IPS DF 19.7 (cell line): Measurements from ENCODE around the gene NT5C2.
"Not testable (repeated sequence)": the region's sequence is repeated elsewhere in the genome, so short reads cannot be mapped to it uniquely, and the experiment has no call there.

Experiments used
- DNase-seq: peaks from one replicate; pipeline ENCODE4 v3.0.0-alpha.2; 2013; ENCODE audit warnings: low read depth, low spot score

The NT5C2 gene

GRCh38 chr10:103163766-103164403 lies 29.2 kb downstream of the NT5C2 start:
- not testable (repeated sequence) for DNase-seq

- DNase-seq = no peak
Observed at GRCh38 chr10:103157246-103157645, 35.8 kb downstream of the NT5C2 start.

GRCh38 chr10:103155471-103156085 lies 37.5 kb downstream of the NT5C2 start:
- DNase-seq = no peak

DNA sequence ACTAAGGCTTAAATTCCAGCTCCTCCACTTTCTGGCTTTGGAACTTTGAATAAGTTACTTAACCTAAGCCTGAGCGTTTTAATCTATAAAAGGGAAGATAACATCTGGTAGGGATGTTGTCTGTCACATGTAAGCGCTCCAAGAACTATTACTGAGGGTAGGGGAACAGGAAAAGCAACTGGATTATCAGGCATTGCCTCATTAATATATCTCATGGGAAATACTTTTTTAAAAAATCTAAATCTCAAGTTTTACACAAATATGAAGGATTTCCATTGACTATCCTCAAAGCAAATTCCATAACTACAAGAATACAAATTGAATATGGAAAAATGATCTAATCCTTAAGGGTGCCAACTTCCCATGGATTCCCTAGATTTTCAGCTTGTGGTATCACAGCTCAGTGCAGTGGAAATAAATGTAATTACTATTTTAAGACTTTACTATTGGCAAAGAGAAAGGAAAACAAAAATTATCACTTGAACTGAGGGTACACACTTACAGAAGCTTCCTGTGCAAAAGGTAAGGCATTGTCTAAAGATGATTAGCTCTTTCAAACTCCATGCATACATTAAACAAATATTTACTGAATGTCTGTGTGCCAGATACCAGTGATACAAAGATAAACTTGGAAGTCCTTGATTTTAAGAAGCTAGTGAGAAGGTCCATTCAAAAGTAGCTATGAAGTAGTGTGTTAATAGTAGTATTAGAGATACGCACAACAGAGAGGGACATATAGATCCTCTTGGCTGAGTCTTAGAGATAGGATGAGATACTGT lies 38.4 kb downstream of the NT5C2 start:
- DNase-seq = no peak

DNA sequence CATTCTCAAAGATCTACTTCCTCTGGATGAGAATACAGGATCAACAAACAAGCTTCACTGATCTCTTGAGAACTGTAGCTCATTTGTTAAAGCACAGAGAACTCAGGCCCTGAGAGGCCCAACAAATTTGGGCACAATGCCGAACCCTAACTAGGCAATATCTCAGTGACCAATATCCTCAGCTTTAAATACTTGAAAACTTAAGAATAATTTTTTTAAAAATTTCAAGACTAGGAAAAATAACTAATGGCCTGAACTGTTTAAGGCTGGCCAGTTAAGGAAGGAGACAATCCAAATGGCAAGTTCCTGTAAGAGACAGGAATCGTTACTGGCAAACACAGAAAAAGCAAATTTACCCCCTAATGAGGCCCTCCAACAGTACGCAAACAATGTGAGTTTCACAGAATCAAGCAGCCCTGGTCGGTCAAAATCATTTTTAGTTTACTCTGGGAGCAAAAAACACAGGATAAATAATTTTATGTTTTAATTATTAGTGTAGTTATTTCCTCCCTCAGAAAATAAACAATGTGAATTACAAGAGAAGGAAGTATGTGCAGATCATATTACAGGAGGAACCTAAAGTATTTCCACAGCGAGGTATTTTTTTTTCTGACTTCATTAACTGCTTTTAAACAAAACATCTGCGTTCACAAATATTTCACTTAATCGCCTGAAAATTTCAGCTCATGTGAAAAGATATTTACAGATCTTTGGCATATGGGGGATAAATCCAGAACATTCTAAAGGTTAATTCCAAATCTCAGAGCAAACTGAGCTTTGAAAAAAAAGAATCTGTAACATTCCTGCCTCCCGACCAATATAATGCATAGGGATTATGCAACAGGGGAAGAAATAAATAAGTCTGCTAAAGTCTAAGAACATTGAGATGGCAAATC lies 39.5 kb downstream of the NT5C2 start:
- DNase-seq = no peak

DNA sequence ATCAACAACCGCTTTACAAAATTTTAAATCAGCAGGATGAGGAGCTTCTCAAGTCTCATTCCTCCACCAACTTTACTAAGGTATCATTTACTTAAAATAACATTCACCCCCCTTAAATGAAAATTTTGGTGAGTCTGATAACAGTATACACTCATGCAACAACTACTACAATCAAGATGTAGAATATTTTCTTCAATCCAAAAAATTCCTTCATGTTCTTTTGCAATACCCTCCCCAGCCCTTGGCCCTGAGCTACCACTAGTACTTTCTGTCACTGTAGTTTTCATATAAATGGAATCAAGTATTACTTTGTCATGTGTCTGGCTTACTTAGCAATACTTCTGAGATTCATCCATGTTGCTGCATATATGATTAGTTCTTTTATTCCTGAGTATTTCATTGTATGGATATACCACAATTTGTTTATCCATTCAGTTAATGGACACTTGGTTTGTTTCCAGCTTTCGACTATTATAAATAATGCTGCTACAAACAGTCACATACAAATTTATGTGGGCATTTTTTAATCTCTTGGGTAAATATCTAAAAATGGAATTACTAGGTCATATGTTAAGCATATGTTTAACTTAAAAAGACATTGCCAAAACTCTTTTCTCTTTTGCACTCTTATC lies 43.0 kb downstream of the NT5C2 start:
- no peak for DNase-seq

DNA sequence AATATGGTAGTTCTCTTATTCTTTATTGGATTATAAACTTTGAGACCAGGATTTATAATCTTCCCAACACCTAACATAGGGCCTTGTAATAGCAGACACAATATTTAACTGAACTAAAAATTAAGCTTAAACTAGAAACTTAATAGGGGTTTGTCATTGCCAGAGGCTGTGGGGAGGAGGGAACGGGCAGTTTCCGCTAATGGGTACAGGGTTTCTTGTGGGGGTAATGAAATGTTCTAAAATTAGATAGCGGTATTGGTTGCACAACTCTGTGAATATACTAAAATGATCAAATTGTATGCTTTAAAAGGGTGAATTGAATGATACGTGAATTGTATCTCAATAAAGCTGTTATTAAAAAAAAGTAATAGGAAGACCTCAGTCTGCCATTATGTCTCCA lies 45.4 kb downstream of the NT5C2 start:
- DNase-seq = no peak

GRCh38 chr10:103145860-103146466 lies 47.1 kb downstream of the NT5C2 start:
- no peak for DNase-seq

- DNase-seq = no peak
Observed at GRCh38 chr10:103145046-103145445, 48.0 kb downstream of the NT5C2 start.

GRCh38 chr10:103144041-103144440 lies 49.0 kb downstream of the NT5C2 start:
- no peak for DNase-seq

GRCh38 chr10:103143641-103144040 lies 49.4 kb downstream of the NT5C2 start:
- not testable (repeated sequence) for DNase-seq

GRCh38 chr10:103141950-103142349 lies 51.1 kb downstream of the NT5C2 start:
- no peak for DNase-seq

DNA sequence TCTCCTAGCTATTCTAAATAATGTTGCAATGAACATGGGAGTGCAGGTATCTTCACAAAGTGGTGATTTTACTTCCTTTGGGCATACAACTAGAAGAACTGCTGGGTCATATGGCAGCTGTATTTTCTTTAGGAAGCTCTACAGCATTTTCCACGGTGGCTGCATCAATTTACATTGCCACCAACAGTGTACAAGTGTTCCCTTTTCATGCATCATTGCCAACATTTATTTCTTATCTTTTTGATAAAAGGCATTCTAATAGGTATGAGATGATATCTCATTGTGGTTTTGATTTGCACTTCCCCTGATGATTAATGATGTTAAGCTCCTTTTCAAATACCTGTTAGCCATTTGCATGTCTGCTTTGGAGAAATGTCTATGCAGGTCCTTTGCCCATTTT lies 52.6 kb downstream of the NT5C2 start:
- DNase-seq = no peak

- DNase-seq = no peak
Observed at GRCh38 chr10:103139803-103140202, 53.3 kb downstream of the NT5C2 start.

DNA sequence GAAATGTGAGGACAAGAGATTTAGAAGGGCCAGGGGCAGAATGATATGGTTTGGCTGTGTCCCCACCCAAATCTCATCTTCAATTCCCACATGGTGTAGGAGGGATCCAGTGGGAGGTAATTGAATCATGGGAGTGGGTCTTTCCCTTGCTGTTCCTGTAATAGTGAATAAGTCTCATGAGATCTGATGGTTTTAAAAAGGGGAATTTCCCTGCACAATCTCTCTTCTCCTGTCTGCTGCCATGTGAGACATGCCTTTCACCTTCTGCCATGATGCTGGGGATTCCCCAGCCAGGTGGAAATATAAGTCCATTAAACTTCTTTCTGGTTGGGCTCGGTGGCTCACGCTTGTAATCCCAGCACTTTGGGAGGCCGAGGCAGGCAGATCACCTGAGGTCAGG lies 57.9 kb downstream of the NT5C2 start:
- not testable (repeated sequence) for DNase-seq

DNA sequence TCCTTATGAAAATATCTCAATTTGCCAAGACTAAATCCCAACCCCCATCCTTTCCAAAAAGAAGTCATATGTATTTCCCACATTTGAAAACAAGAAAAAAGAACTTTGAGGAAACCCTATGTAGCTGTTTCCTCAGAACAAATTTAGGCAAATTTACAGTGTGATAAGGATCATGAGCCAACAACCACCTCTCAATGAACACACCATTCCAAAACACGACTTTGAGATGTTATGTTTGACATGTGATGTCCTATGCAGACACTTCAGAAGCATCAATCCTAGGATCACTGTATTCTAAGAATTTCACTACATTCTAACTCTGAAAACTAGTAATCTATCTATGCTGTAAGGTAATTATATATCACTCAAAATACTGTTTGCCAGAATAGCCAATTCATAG lies 62.2 kb downstream of the NT5C2 start:
- no peak for DNase-seq

DNA sequence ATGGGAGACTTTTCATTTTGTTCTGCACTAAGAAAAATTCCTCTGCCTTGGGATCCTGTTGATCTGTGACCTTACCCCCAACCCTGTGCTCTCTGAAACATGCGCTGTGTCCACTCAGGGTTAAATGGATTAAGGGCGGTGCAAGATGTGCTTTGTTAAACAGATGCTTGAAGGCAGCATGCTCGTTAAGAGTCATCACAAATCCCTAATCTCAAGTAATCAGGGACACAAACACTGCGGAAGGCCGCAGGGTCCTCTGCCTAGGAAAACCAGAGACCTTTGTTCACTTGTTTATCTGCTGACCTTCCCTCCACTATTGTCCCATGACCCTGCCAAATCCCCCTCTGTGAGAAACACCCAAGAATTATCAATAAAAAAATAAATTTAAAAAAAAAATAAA lies 62.9 kb downstream of the NT5C2 start:
- DNase-seq = not testable (repeated sequence)

DNA sequence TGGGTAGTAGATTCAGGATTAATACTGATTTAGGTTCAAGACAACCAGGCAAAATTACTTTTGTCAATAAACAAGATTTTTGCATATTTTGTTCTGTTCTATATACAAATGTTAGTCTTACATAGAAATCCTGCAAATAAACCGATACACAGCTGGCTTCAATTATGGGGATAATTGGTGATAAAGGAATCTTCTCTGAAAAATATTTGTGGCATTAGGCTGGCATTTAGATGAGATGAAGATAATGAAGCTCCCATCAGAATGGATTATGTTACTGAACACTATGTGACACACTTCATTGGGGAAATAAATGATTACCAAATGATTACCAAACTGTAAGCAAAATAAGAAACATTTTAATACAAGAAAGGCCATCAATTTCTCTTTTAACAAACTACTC lies 65.8 kb downstream of the NT5C2 start:
- no peak for DNase-seq

GRCh38 chr10:103125323-103126267 lies 67.5 kb downstream of the NT5C2 start:
- DNase-seq = no peak
